ENCODE measurements around the gene KCNAB1. TPM values are rescaled to one million over a fixed set of nuclear protein-coding genes. Genes with fewer than 3 reads are reported as not detected.

The KCNAB1 gene
- total and polyA plus RNA-seq, 8 donors: 0.76 to 4.9 (median 3.2) TPM

- intact Hi-C loops (cut with DNase I): no loop called here
- Histone ChIP-seq H3K27me3 (no peaks in the 10 kb centered on the region), H3K4me1 (no peaks in the 10 kb centered on the region), H3K4me3 (no peak overlapping the region), H3K9me3 (no peaks in the 10 kb centered on the region), H3K27ac (no peak overlapping the region), H3K36me3 (no peaks in the 10 kb centered on the region)
- no peak for ATAC-seq
- no peak for TF ChIP-seq CTCF (IDR thresholded peaks at IDR 0.05)
- DNase-seq: no peak
- 78 to 88% methylated on average over 1 of the region's 1 CpG for WGBS, 2 donors
- no peak for FAIRE-seq
Observed at GRCh38 chr3:156373095-156373494, 252.7 kb downstream of the KCNAB1 start.

DNA sequence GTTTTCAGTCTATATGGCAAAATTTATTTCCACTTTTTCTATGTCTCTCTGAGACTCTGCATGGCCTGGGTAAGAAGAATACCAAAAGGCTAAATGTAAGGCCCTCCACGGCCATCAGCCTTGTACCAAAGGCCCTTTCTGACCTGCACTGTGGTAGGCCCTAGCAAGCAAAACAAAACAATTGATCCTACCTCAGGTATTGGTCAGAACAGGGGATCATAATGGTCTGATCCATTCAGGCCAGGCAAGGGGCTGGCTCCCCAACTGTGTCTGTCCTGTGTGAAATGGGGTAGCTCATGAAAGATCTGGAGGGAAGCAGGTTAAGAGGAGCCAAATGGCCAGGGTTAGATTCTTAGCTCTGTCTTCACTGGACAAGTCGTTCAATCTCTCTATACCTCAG lies 253.3 kb downstream of the KCNAB1 start:
- intact Hi-C loops (cut with DNase I): no loop called here

GRCh38 chr3:156376199-156376598 lies 255.8 kb downstream of the KCNAB1 start:
- intact Hi-C loops (cut with DNase I): no loop called here
- TF ChIP-seq CTCF (IDR thresholded peaks at IDR 0.05): no peak
- ATAC-seq (no peak), DNase-seq (no peak), FAIRE-seq (no peak)
- Histone ChIP-seq H3K4me1 (no peaks in the 10 kb centered on the region), H3K27ac (no peak overlapping the region), H3K36me3 (no peaks in the 10 kb centered on the region), H3K9me3 (no peaks in the 10 kb centered on the region), H3K27me3 (no peaks in the 10 kb centered on the region), H3K4me3 (no peak overlapping the region)

More for the DNA sequence above, 253.3 kb downstream of the KCNAB1 start:
- no peak overlapping the region for H3K27ac ChIP-seq
- no peak overlapping the region for H3K4me3 ChIP-seq
- no peaks in the 10 kb centered on the region for H3K4me1 ChIP-seq
- no peak for FAIRE-seq
- H3K9me3 ChIP-seq: no peaks in the 10 kb centered on the region
- ATAC-seq: no peak
- H3K27me3 ChIP-seq: no peaks in the 10 kb centered on the region
- H3K36me3 ChIP-seq: no peaks in the 10 kb centered on the region
- DNase-seq: no peak
- TF ChIP-seq CTCF (IDR thresholded peaks at IDR 0.05): no peak
- WGBS, 2 donors: 67 to 84% methylated on average over 2 of the region's 2 CpGs

GRCh38 chr3:156377266-156377665 lies 256.9 kb downstream of the KCNAB1 start:
- H3K27ac ChIP-seq: no peak overlapping the region
- no peaks in the 10 kb centered on the region for H3K27me3 ChIP-seq
- DNase-seq: no peak
- no peak overlapping the region for H3K4me3 ChIP-seq
- no peaks in the 10 kb centered on the region for H3K36me3 ChIP-seq
- no peak for FAIRE-seq
- intact Hi-C loops (cut with DNase I): no loop called here
- TF ChIP-seq CTCF (IDR thresholded peaks at IDR 0.05): no peak
- no peak for ATAC-seq
- 77% methylated on average over 7 of the region's 7 CpGs for WGBS, 2 donors
- H3K9me3 ChIP-seq: no peaks in the 10 kb centered on the region
- H3K4me1 ChIP-seq: no peaks in the 10 kb centered on the region

GRCh38 chr3:156377718-156378117 lies 257.3 kb downstream of the KCNAB1 start:
- FAIRE-seq (no peak), ATAC-seq (no peak), DNase-seq (no peak)
- no peak for TF ChIP-seq CTCF (IDR thresholded peaks at IDR 0.05)
- 67 to 69% methylated on average over 7 of the region's 7 CpGs for WGBS, 2 donors
- intact Hi-C loops (cut with DNase I): no loop called here
- no peak overlapping the region for H3K4me3 ChIP-seq
- H3K36me3 ChIP-seq: no peaks in the 10 kb centered on the region
- H3K27me3 ChIP-seq: no peaks in the 10 kb centered on the region
- no peaks in the 10 kb centered on the region for H3K9me3 ChIP-seq
- no peak overlapping the region for H3K27ac ChIP-seq
- H3K4me1 ChIP-seq: no peaks in the 10 kb centered on the region

All from pancreas (tissue), 10 donors.